ENCODE measurements around the gene TBL3. TPM values are rescaled to one million over a fixed set of nuclear protein-coding genes. Genes with fewer than 3 reads are reported as not detected.

Gene TBL3
- total RNA-seq: 64.2 and 72.5 TPM in 2 replicates

- Mint-ChIP-seq H3K4me1 (ENCODE audit: low read depth) (peaks cover 16% of the 10 kb centered on the region), H3K27me3 (ENCODE audit: low read depth) (no peaks in the 10 kb centered on the region), H3K9me3 (no peaks in the 10 kb centered on the region), H3K36me3 (ENCODE audit: low read depth) (peaks cover 15% of the 10 kb centered on the region), H3K27ac (peak within 1 kb of the TSS; percentile 95), H3K4me3 (ENCODE audit: low read depth) (peak within 1 kb of the TSS; percentile 91)
- intact Hi-C loops (cut with micrococcal nuclease): loop anchor here (1.0 kb wide), 1 partner anchor 10 kb away; no protein-coding TSS in a partner anchor
- peak; percentile 96 for DNase-seq (ENCODE audit: low spot score)
These were observed at the start of gene TBL3 for GRCh38 chr16:1971796-1972489. TSS of gene TBL3 (plus strand) at chr16:1972053. CDS start at chr16:1972165, 112 bp downstream.

- Mint-ChIP-seq H3K4me1 (ENCODE audit: low read depth) (peaks cover 4% of the 10 kb centered on the region), H3K27me3 (ENCODE audit: low read depth) (peaks cover 44% of the 10 kb centered on the region), H3K4me3 (ENCODE audit: low read depth) (no peak overlapping the region), H3K9me3 (no peaks in the 10 kb centered on the region), H3K36me3 (ENCODE audit: low read depth) (no peaks in the 10 kb centered on the region), H3K27ac (no peak overlapping the region)
- no peak for DNase-seq (ENCODE audit: low spot score)
- intact Hi-C loops (cut with micrococcal nuclease): loop anchor here (10.0 kb wide), 1 partner anchor 58 kb away; no protein-coding TSS in a partner anchor
These were observed 49.5 kb upstream of the TBL3 start for GRCh38 chr16:1922357-1922756.

GRCh38 chr16:1923299-1924034, 48.4 kb upstream of the TBL3 start:
- peaks cover 44% of the 10 kb centered on the region for H3K27me3 Mint-ChIP-seq (ENCODE audit: low read depth)
- no peaks in the 10 kb centered on the region for H3K9me3 Mint-ChIP-seq
- H3K36me3 Mint-ChIP-seq (ENCODE audit: low read depth): no peaks in the 10 kb centered on the region
- no peak overlapping the region for H3K27ac Mint-ChIP-seq
- peaks cover 4% of the 10 kb centered on the region for H3K4me1 Mint-ChIP-seq (ENCODE audit: low read depth)
- no peak for DNase-seq (ENCODE audit: low spot score)
- intact Hi-C loops (cut with micrococcal nuclease): loop anchor here (10.0 kb wide), 1 partner anchor 59 kb away; no protein-coding TSS in a partner anchor
- H3K4me3 Mint-ChIP-seq (ENCODE audit: low read depth): no peak overlapping the region

DNA sequence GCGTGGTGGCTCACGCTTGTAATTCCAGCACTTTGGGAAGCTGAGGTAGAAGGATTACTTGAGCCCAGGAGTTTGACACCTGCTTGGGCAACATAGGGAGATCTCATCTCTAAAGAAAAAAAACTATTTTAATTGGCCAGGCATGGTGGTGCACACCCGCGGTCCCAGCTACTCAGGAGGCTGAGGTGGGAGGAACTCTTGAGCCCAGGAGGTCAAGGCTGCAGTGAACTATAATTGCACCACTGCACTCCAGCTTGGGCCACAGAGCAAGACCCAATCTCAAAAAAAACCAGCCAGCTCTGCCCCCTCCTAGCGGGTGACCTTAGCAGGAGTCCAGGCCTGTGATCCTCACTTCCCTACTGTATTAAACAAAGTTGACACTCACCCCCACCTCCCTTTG, 47.8 kb upstream of the TBL3 start:
- H3K27ac Mint-ChIP-seq: no peak overlapping the region
- no peak for DNase-seq (ENCODE audit: low spot score)
- peaks cover 5% of the 10 kb centered on the region for H3K4me1 Mint-ChIP-seq (ENCODE audit: low read depth)
- peaks cover 39% of the 10 kb centered on the region for H3K27me3 Mint-ChIP-seq (ENCODE audit: low read depth)
- intact Hi-C loops (cut with micrococcal nuclease): loop anchor here (10.0 kb wide), 1 partner anchor 59 kb away; no protein-coding TSS in a partner anchor
- H3K9me3 Mint-ChIP-seq: no peaks in the 10 kb centered on the region
- H3K4me3 Mint-ChIP-seq (ENCODE audit: low read depth): no peak overlapping the region
- H3K36me3 Mint-ChIP-seq (ENCODE audit: low read depth): no peaks in the 10 kb centered on the region

GRCh38 chr16:1926271-1926670, 45.6 kb upstream of the TBL3 start:
- Mint-ChIP-seq H3K4me1 (ENCODE audit: low read depth) (peaks cover 2% of the 10 kb centered on the region), H3K36me3 (ENCODE audit: low read depth) (no peaks in the 10 kb centered on the region), H3K27me3 (ENCODE audit: low read depth) (peaks cover 26% of the 10 kb centered on the region), H3K9me3 (no peaks in the 10 kb centered on the region), H3K4me3 (ENCODE audit: low read depth) (no peak overlapping the region), H3K27ac (no peak overlapping the region)
- intact Hi-C loops (cut with micrococcal nuclease): loop anchor here (10.0 kb wide), 1 partner anchor 61 kb away; no protein-coding TSS in a partner anchor
- no peak for DNase-seq (ENCODE audit: low spot score)

GRCh38 chr16:1929105-1929504, 42.7 kb upstream of the TBL3 start:
- Mint-ChIP-seq H3K4me1 (ENCODE audit: low read depth) (peaks cover 2% of the 10 kb centered on the region), H3K27ac (peak overlapping the region; percentile 55), H3K4me3 (ENCODE audit: low read depth) (peak overlapping the region; percentile 65), H3K27me3 (ENCODE audit: low read depth) (peaks cover 5% of the 10 kb centered on the region), H3K9me3 (no peaks in the 10 kb centered on the region), H3K36me3 (ENCODE audit: low read depth) (no peaks in the 10 kb centered on the region)
- intact Hi-C loops (cut with micrococcal nuclease): loop anchor here (10.0 kb wide), 1 partner anchor 64 kb away; no protein-coding TSS in a partner anchor
- DNase-seq (ENCODE audit: low spot score): no peak

- Mint-ChIP-seq H3K4me1 (ENCODE audit: low read depth) (peaks cover 2% of the 10 kb centered on the region), H3K27me3 (ENCODE audit: low read depth) (peaks cover 1% of the 10 kb centered on the region), H3K36me3 (ENCODE audit: low read depth) (no peaks in the 10 kb centered on the region), H3K4me3 (ENCODE audit: low read depth) (peak overlapping the region; percentile 45), H3K27ac (no peak overlapping the region), H3K9me3 (no peaks in the 10 kb centered on the region)
- peak; percentile 88 for DNase-seq (ENCODE audit: low spot score)
- intact Hi-C loops (cut with micrococcal nuclease): loop anchor here (10.0 kb wide), 1 partner anchor 65 kb away; no protein-coding TSS in a partner anchor
These were observed 42.1 kb upstream of the TBL3 start for GRCh38 chr16:1929578-1930337.

DNA sequence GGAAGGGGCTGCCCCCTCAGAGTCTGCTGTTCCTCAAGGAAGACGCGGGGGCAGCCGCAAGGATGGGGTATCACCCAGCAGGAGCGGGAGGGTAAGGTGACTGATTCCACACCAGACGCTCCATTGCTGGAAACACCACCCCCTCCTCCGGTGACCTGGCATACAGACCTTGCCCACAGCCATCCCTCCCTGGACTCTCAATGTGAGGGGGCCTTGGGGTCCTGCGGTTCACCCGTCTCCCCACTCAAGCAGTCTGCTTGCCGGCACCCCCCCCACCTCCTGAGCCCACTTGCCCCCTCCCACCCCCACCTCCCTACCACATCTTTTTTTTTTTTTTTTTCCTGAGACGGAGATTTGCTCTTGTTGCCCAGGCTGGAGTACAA, 41.5 kb upstream of the TBL3 start:
- intact Hi-C loops (cut with micrococcal nuclease): no loop called here
- Mint-ChIP-seq H3K4me1 (ENCODE audit: low read depth) (peaks cover 2% of the 10 kb centered on the region), H3K27me3 (ENCODE audit: low read depth) (no peaks in the 10 kb centered on the region), H3K36me3 (ENCODE audit: low read depth) (no peaks in the 10 kb centered on the region), H3K9me3 (no peaks in the 10 kb centered on the region), H3K27ac (no peak overlapping the region), H3K4me3 (ENCODE audit: low read depth) (no peak overlapping the region)
- no peak for DNase-seq (ENCODE audit: low spot score)

DNA sequence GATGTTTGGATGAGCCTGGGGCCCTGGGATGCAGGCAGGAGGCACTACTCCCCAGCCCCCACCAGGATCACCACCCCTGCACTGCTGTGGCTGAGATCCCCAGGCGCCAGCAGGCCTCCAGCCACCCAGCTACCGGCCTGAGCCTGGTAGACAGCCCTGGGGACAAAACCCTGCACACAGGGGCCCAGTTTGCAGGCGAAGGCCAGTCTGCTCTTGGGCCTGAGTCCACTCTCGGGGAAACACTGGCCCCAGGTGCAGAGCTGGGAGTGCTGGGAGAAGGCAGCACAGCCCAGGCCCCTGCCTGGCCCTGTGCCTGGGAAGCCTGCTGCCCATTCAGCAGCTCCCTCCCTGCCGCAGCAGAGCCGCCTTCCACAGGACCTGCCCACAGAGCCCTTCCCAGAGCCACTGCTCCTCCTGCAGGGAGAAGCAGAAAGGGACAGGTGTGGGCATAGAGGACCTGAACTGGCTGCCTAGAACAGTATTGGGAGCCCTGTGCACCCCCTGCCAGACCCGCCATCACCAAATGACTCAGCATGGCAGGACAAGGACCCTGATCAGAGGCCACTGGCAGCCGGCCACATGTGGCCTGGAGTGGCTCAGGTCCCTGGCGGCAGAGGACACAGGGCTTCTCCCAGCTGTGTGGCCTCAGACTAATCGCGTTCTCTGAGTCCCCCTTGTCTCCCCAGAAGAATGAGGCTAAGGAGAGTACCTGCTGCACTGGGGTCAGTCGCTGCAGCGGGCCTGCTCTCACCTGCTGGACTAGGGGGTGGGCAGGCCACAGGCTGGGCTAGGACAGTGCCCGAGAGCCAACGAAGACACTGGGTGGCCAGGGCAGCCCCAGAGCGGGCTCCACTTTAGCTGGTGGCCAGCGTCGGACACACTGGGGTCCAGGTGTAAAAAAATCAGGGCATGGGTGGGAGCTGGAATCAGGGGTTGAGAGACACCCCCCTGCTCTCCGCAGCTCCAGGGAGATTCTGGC, 39.5 kb upstream of the TBL3 start:
- peaks cover 2% of the 10 kb centered on the region for H3K4me1 Mint-ChIP-seq (ENCODE audit: low read depth)
- H3K9me3 Mint-ChIP-seq: no peaks in the 10 kb centered on the region
- no peak overlapping the region for H3K4me3 Mint-ChIP-seq (ENCODE audit: low read depth)
- no peaks in the 10 kb centered on the region for H3K27me3 Mint-ChIP-seq (ENCODE audit: low read depth)
- H3K27ac Mint-ChIP-seq: no peak overlapping the region
- intact Hi-C loops (cut with micrococcal nuclease): no loop called here
- DNase-seq (ENCODE audit: low spot score): no peak
- H3K36me3 Mint-ChIP-seq (ENCODE audit: low read depth): no peaks in the 10 kb centered on the region

DNA sequence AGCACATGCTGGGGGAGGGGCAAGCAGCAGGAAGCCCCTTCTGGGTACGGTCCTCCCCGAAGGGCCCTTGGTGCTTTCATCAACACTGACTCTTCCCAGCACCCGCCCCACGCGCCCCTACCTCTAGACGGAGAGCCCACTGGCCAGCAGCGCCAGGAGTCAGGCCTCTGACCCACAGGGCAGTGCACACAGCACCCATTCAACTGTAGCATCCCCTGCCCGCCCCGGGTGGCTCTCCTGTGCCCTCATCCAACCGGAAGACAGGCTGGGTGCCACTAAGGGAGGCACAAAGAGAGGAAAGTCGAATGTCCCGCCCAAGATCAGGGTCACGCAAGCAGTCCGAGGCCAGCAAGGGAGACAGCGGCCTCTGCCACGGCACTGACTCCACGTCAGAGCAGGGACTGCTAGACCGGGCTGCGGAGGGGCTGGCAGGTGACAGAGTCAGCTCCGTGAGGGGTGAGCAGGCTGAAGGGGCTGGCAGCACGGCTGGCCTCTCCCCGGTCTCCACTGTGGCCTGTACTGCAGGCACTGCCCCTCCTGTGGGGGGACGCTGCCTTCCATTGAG, 38.7 kb upstream of the TBL3 start:
- no peak overlapping the region for H3K27ac Mint-ChIP-seq
- H3K4me3 Mint-ChIP-seq (ENCODE audit: low read depth): no peak overlapping the region
- no peaks in the 10 kb centered on the region for H3K9me3 Mint-ChIP-seq
- H3K27me3 Mint-ChIP-seq (ENCODE audit: low read depth): no peaks in the 10 kb centered on the region
- peaks cover 2% of the 10 kb centered on the region for H3K4me1 Mint-ChIP-seq (ENCODE audit: low read depth)
- intact Hi-C loops (cut with micrococcal nuclease): no loop called here
- H3K36me3 Mint-ChIP-seq (ENCODE audit: low read depth): peaks cover 4% of the 10 kb centered on the region
- no peak for DNase-seq (ENCODE audit: low spot score)

DNA sequence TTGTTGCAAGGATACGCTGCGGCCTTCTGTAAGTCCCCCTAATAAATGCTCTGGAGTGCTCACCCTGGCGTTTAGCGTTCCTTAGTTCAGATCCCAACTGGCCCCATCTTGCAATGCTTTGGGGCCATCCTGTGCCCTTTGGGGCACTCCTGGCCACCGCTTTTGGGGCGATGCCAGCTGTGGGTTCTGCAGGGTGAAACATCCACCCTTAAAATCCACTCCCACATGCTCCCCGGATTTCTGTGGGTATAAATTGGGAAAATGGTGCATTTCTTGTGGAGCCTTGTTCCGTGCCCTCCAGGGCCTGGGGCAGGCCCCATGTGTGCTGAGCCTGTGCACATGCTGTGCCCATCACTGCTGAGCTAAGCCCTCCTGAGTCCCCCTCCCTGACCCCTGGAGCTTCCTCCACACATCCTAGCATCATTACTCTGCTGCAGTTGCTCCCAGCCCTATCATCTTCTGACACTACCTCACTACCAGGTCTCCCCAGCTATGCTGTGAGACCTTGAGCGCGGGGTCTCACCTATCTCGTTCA, 34.8 kb upstream of the TBL3 start:
- Mint-ChIP-seq H3K27me3 (ENCODE audit: low read depth) (no peaks in the 10 kb centered on the region), H3K27ac (no peak overlapping the region), H3K36me3 (ENCODE audit: low read depth) (peaks cover 11% of the 10 kb centered on the region), H3K4me1 (ENCODE audit: low read depth) (peaks cover 5% of the 10 kb centered on the region), H3K4me3 (ENCODE audit: low read depth) (no peak overlapping the region), H3K9me3 (no peaks in the 10 kb centered on the region)
- intact Hi-C loops (cut with micrococcal nuclease): no loop called here
- DNase-seq (ENCODE audit: low spot score): no peak
